HCT116 (cell line): ENCODE measurements around the gene RANBP3L. TPM values are rescaled to one million over a fixed set of nuclear protein-coding genes. Genes with fewer than 3 reads are reported as not detected.

ENCODE experiments used
- ATAC-seq: fragments of 200-7000 bp; cut with Tn5 transposase; 2 replicates; pipeline ENCODE4 v1.9.1; 2020; ENCODE audit warnings: mild to moderate bottlenecking, moderate library complexity
- BruUV-seq: library from RNA; stranded (reverse); fragments of 400-500 nt; replicated peaks from 2 replicates; lab custom pipeline; 2021; lab: Mats Ljungman, UMichigan
- CTCF ChIA-PET: fragments of 300-600 bp; sonication (Branson Sonifier 250); formaldehyde crosslinking; loops from one replicate; lab custom pipeline; 2021; ENCODE audit warnings: antibody characterized with exemption; lab: Charles Lee
- POLR2A ChIA-PET: fragments of 300-600, 350-600 bp; sonication (Branson Sonifier 250); formaldehyde crosslinking; loops from one replicate; lab custom pipeline; 2021; ENCODE audit warnings: antibody characterized with exemption; lab: Charles Lee
- RAD21 ChIA-PET, 2 experiments: fragments of 300-600 bp; sonication (Branson Sonifier 250); formaldehyde crosslinking; loops; one replicate each; lab custom pipeline; 2023; ENCODE audit warnings: low total read pairs in 2 of 2; ENCODE audit not compliant: uncharacterized antibody in 2 of 2, unreplicated experiment in 2 of 2, low non-redundant PET in 1 of 2; lab: Charles Lee
- DNase-seq: peaks from one replicate; pipeline ENCODE4 v3.0.0-alpha.2; 2010; ENCODE audit warnings: low read depth, low spot score
- H2AFZ ChIP-seq: fragments of 200-600 bp; shearing (Covaris generic), sonication (generic); 2 replicates; pipeline ENCODE4 v1.6.1; 2017; ENCODE audit warnings: low read depth, mixed run types, mixed read lengths, antibody characterized with exemption, low read length; ENCODE audit not compliant: poor library complexity, severe bottlenecking
- H3K27ac ChIP-seq: 2 replicates; pipeline ENCODE4 v1.5.1; 2012; ENCODE audit warnings: low read depth, low read length
- H3K27me3 ChIP-seq: fragments of 200-600 bp; sonication (generic); 2 replicates; pipeline ENCODE4 v1.6.1; 2016; ENCODE audit warnings: mixed run types, low read length, mixed read lengths; ENCODE audit not compliant: insufficient read depth
- H3K36me3 ChIP-seq, 2 experiments: fragments of 200-500 bp in 1 of 2; fragments of 200-600 bp in 1 of 2; sonication (Bioruptor generic) in 1 of 2; sonication (generic) in 1 of 2; 2 replicates each; pipeline versions ENCODE4 v1.5.1 to v1.6.1; 2014 to 2016; ENCODE audit warnings: low read length in 2 of 2, inconsistent platforms in 1 of 2, mixed read lengths in 1 of 2, mixed run types in 1 of 2; ENCODE audit not compliant: insufficient read depth in 2 of 2, control insufficient read depth in 1 of 2
- H3K4me1 ChIP-seq, 2 experiments: fragments of 200-600 bp in 1 of 2; sonication (generic) in 1 of 2; 2 replicates each; pipeline versions ENCODE4 v1.5.1 to v1.6.1; 2012 to 2017; ENCODE audit warnings: low read length in 2 of 2, inconsistent platforms in 1 of 2, mild to moderate bottlenecking in 1 of 2, mixed read lengths in 1 of 2, mixed run types in 1 of 2, moderate library complexity in 1 of 2; ENCODE audit not compliant: insufficient read depth in 2 of 2, control insufficient read depth in 1 of 2
- H3K4me2 ChIP-seq: fragments of 200-600 bp; sonication (generic); 2 replicates; pipeline ENCODE4 v1.6.1; 2017; ENCODE audit warnings: mixed run types, low read length, mixed read lengths
- H3K4me3 ChIP-seq, 2 experiments: fragments of 200-600 bp in 1 of 2; sonication (generic) in 1 of 2; replicated peaks in 1 of 2; 2 replicates each; pipeline ENCODE4 v1.5.1; 2011 to 2016; ENCODE audit warnings: low read length in 2 of 2, control low read depth in 1 of 2, low read depth in 1 of 2, mild to moderate bottlenecking in 1 of 2, mixed read lengths in 1 of 2, mixed run types in 1 of 2
- H3K79me2 ChIP-seq: fragments of 200-600 bp; sonication (generic); 2 replicates; pipeline ENCODE4 v1.6.1; 2017; ENCODE audit warnings: mild to moderate bottlenecking, mixed run types, low read length, moderate library complexity, mixed read lengths; ENCODE audit not compliant: insufficient read depth
- H3K9ac ChIP-seq: fragments of 200-600 bp; sonication (generic); 2 replicates; pipeline ENCODE4 v1.6.1; 2016; ENCODE audit warnings: low read length, mixed read lengths
- H3K9me2 ChIP-seq: fragments of 200-600 bp; sonication (generic), shearing (Covaris generic); 2 replicates; pipeline ENCODE4 v1.6.1; 2017; ENCODE audit warnings: mixed run types, mild to moderate bottlenecking, moderate library complexity; ENCODE audit not compliant: insufficient read depth
- H3K9me3 ChIP-seq, 2 experiments: fragments of 200-500 bp in 1 of 2; fragments of 200-600 bp in 1 of 2; sonication (Bioruptor generic) in 1 of 2; sonication (generic) in 1 of 2; 2 replicates each; pipeline ENCODE4 v1.6.1; 2014 to 2017; ENCODE audit warnings: low read length in 2 of 2, mixed read lengths in 2 of 2, inconsistent platforms in 1 of 2, low read depth in 1 of 2, mild to moderate bottlenecking in 1 of 2, mixed run types in 1 of 2, moderate library complexity in 1 of 2; ENCODE audit not compliant: control insufficient read depth in 1 of 2, insufficient read depth in 1 of 2
- H4K20me1 ChIP-seq: fragments of 200-600 bp; sonication (generic), shearing (Covaris generic); 2 replicates; pipeline ENCODE4 v1.6.1; 2017; ENCODE audit warnings: mixed run types, mild to moderate bottlenecking, moderate library complexity; ENCODE audit not compliant: insufficient read depth
- CBX3 ChIP-seq: IDR thresholded peaks from 2 replicates; pipeline ENCODE4 v1.6.1; 2012; ENCODE audit warnings: low read depth
- CEBPB ChIP-seq: IDR thresholded peaks from 2 replicates; pipeline ENCODE4 v1.6.1; 2012; ENCODE audit warnings: low read depth
- CTCF ChIP-seq, 3 experiments: fragments of 200-600 bp in 1 of 3; sonication (generic) in 1 of 3; IDR thresholded peaks in 2 of 3; conservative IDR thresholded peaks in 1 of 3; 2 replicates each; pipeline ENCODE4 v1.5.1; 2012 to 2017; ENCODE audit warnings: low read depth in 2 of 3, low read length in 2 of 3, antibody characterized with exemption in 1 of 3, borderline replicate concordance in 1 of 3, control low read depth in 1 of 3, mild to moderate bottlenecking in 1 of 3, mixed read lengths in 1 of 3, mixed run types in 1 of 3, moderate library complexity in 1 of 3; ENCODE audit not compliant: insufficient read depth in 1 of 3
- EZH2 ChIP-seq: fragments of 200-600 bp; sonication (generic); IDR thresholded peaks from 2 replicates; pipeline ENCODE4 v1.6.1; 2017; ENCODE audit warnings: antibody characterized with exemption, mixed run types
- JUND ChIP-seq: IDR thresholded peaks from 2 replicates; pipeline ENCODE4 v1.6.1; 2012
- MAX ChIP-seq: IDR thresholded peaks from 2 replicates; pipeline ENCODE4 v1.6.1; 2012
- POLR2AphosphoS5 ChIP-seq: IDR thresholded peaks from 2 replicates; pipeline ENCODE4 v1.6.1; 2011; ENCODE audit warnings: mild to moderate bottlenecking, low read depth, low read length, moderate library complexity
- SIN3A ChIP-seq: IDR thresholded peaks from 2 replicates; pipeline ENCODE4 v1.6.1; 2012; ENCODE audit warnings: low read depth
- SP1 ChIP-seq: IDR thresholded peaks from 2 replicates; pipeline ENCODE4 v1.6.1; 2012; ENCODE audit warnings: low read depth
- SRF ChIP-seq: IDR thresholded peaks from 2 replicates; pipeline ENCODE4 v1.6.1; 2012; ENCODE audit warnings: low read depth
- YY1 ChIP-seq: IDR thresholded peaks from 2 replicates; pipeline ENCODE4 v1.6.1; 2011; ENCODE audit warnings: low read length, low read depth, moderate library complexity, mild to moderate bottlenecking; ENCODE audit not compliant: insufficient replicate concordance; ENCODE audit errors: extremely low read depth
- intact Hi-C: fragments of 100-400 bp; cut with micrococcal nuclease; formaldehyde crosslinking; loops from 2 replicates; pipeline ENCODE4 v1.10.0; 2022
- total RNA-seq: library from RNA; stranded (reverse); gene quantifications from one replicate; pipeline ENCODE4 v1.2.1, GENCODE V29; 2021; ENCODE audit not compliant: unreplicated experiment
- TF ChIP-seq, protein P1 (sequence below): IDR thresholded peaks from 2 replicates; pipeline ENCODE4 v1.6.1; 2012

The RANBP3L gene
- total RNA-seq, 1 experiment from 2014 or later: not detected

DNA sequence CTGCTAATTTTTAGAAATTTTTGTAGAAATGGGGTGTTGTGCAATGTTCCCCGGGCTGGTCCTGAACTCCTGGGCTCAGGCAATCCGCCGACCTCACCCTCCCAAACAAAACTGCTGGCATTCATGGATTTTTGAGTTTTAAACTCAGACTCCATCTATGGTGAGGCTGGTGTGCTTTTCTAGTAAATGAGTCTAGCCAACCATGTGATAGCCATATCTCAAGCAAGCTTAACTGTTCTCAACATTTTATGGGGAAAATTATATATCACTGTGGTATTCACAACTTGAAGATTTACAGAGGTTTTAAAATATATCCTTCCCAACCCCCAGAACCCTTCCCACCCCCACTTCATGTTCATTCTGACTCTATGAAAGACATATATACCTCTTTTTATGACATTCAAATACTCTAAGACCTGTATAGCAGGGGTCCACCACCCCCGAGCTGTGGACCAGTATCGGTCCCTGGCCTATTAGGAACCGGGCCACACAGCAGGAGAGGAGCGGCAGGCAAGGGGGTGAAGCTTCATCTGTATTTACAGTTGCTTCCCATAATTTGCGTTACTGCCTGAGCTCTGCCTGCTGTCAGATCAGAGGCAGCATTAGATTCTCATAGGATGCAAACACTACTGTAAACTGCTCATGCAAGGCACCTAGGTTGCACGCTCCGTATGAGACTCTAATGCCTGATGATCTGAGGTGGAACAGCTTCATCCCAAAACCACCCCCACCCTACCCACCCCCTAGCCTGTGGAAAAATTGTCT is 55.5 kb downstream of the RANBP3L start:
- CTCF ChIA-PET: no interaction called here
- intact Hi-C loops: loop anchor here (10.0 kb wide), 1 partner anchor 359 kb away; the partner anchor contains the start of gene SLC1A3
- no TSS peak for BruUV-seq

GRCh38 chr5:36244076-36244475 is 57.6 kb downstream of the RANBP3L start:
- no peaks in the 10 kb centered on the region for H3K9me3 ChIP-seq
- TF ChIP-seq CTCF (IDR thresholded peaks at IDR 0.05 in 2 of 3, conservative IDR thresholded peaks at IDR 0.05 in 1 of 3; ENCODE audit: borderline replicate concordance in 1 of 3, insufficient read depth in 1 of 3, low read depth in 2 of 3, low read length in 2 of 3) (no peak), SP1 (no peak), YY1 (no peak), CBX3 (no peak)
- TF ChIP-seq, all 23 proteins: peak for 0
- RAD21 ChIA-PET: no interaction called here
- H3K9me2 ChIP-seq: no peaks in the 10 kb centered on the region
- CTCF ChIA-PET: no interaction called here
- no peak for DNase-seq
- H3K4me1 ChIP-seq: peaks cover 9 to 22% of the 10 kb centered on the region in 2 experiments; a peak in 3 of 4 replicates
- no peak overlapping the region for H3K4me2 ChIP-seq
- POLR2A ChIA-PET: no interaction called here
- H3K27ac ChIP-seq: no peak overlapping the region
- no peak overlapping the region for H2AFZ ChIP-seq
- no peaks in the 10 kb centered on the region for H3K36me3 ChIP-seq
- H3K27me3 ChIP-seq: no peaks in the 10 kb centered on the region
- H4K20me1 ChIP-seq: no peaks in the 10 kb centered on the region
- H3K4me3 ChIP-seq: no peak overlapping the region
- no TSS peak for BruUV-seq
- no peak overlapping the region for H3K9ac ChIP-seq
- no peak for ATAC-seq
- H3K79me2 ChIP-seq: peaks cover 7% of the 10 kb centered on the region; the same call in 1 of the 2 replicates
- intact Hi-C loops: loop anchor here (5.0 to 10.0 kb wide), 2 partner anchors 92 to 361 kb away; partner anchors contain the start of genes LMBRD2, SKP2 and SLC1A3

More for the DNA sequence above, 55.5 kb downstream of the RANBP3L start:
- no peaks in the 10 kb centered on the region for H3K36me3 ChIP-seq
- no peak for DNase-seq
- H3K27me3 ChIP-seq: no peaks in the 10 kb centered on the region
- H3K9ac ChIP-seq: no peak overlapping the region
- no peaks in the 10 kb centered on the region for H4K20me1 ChIP-seq
- no peak for TF ChIP-seq SP1
- TF ChIP-seq JUND: no peak
- TF ChIP-seq SRF: no peak
- no peak for TF ChIP-seq MAX
- no peak for TF ChIP-seq SIN3A
- TF ChIP-seq EZH2: no peak
- TF ChIP-seq, protein P1, sequence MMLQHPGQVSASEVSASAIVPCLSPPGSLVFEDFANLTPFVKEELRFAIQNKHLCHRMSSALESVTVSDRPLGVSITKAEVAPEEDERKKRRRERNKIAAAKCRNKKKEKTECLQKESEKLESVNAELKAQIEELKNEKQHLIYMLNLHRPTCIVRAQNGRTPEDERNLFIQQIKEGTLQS: no peak
- no peak for TF ChIP-seq POLR2AphosphoS5
- no peak for TF ChIP-seq CEBPB
- no peak overlapping the region for H3K27ac ChIP-seq
- no peaks in the 10 kb centered on the region for H3K9me3 ChIP-seq
- ChIA-PET POLR2A (no interaction called here), RAD21 (no interaction called here)
- no peak for ATAC-seq
- no peaks in the 10 kb centered on the region for H3K79me2 ChIP-seq
- H3K9me2 ChIP-seq: no peaks in the 10 kb centered on the region
- H3K4me2 ChIP-seq: no peak overlapping the region
- peaks cover 5 to 11% of the 10 kb centered on the region in 2 experiments; a peak in 3 of 4 replicates for H3K4me1 ChIP-seq
- H2AFZ ChIP-seq: no peak overlapping the region
- no peak overlapping the region for H3K4me3 ChIP-seq
